IMR-90 (cell line): Measurements from ENCODE around the gene ZGRF1. TPM values are rescaled to one million over a fixed set of nuclear protein-coding genes. Genes with fewer than 3 reads are reported as not detected.

Experiments
- ATAC-seq: fragments of 200-7000 bp; cut with Tn5 transposase; 2 replicates; pipeline ENCODE4 v1.9.1; 2020; ENCODE audit warnings: low read depth, mild to moderate bottlenecking, moderate library complexity
- BruUV-seq: library from RNA; stranded (reverse); fragments of 400-500 nt; replicated peaks from 2 replicates; lab custom pipeline; 2021; lab: Mats Ljungman, UMichigan
- CTCF ChIA-PET: fragments of 300-600 bp; formaldehyde crosslinking; extraction: SDS; loops from one replicate; lab custom pipeline; 2021; ENCODE audit warnings: antibody characterized with exemption; lab: Yijun Ruan, JAX
- POLR2A ChIA-PET: fragments of 300-600 bp; sonication (Branson Sonifier 250); formaldehyde crosslinking; loops from one replicate; lab custom pipeline; 2022; ENCODE audit warnings: antibody characterized with exemption; ENCODE audit not compliant: unreplicated experiment; lab: Charles Lee
- DNase-seq: peaks from one replicate; pipeline ENCODE4 v3.0.0; 2013
- H2AFZ ChIP-seq: replicated peaks from 2 replicates; pipeline ENCODE3; 2013; ENCODE audit warnings: low read length, mild to moderate bottlenecking; ENCODE audit not compliant: poor library complexity
- H2AK5ac ChIP-seq: 2 replicates; pipeline ENCODE4 v1.6.1; 2013; ENCODE audit warnings: low read depth, low read length, inconsistent platforms
- H2AK9ac ChIP-seq: replicated peaks from 2 replicates; pipeline ENCODE3; 2013; ENCODE audit warnings: mild to moderate bottlenecking, low read depth, low read length, moderate library complexity; ENCODE audit not compliant: poor library complexity
- H2BK120ac ChIP-seq: 2 replicates; pipeline ENCODE4 v1.6.1; 2013; ENCODE audit warnings: low read depth, low read length, inconsistent platforms
- H2BK15ac ChIP-seq: 3 replicates; pipeline ENCODE4 v1.6.1; 2013; ENCODE audit warnings: low read depth, low read length, inconsistent platforms
- H2BK20ac ChIP-seq: 2 replicates; pipeline ENCODE4 v1.6.1; 2013; ENCODE audit warnings: low read depth, mild to moderate bottlenecking, inconsistent platforms, low read length, moderate library complexity
- H2BK5ac ChIP-seq: 2 replicates; pipeline ENCODE4 v1.6.1; 2013; ENCODE audit warnings: mild to moderate bottlenecking, low read depth, low read length, inconsistent platforms; ENCODE audit not compliant: poor library complexity, severe bottlenecking
- H3K14ac ChIP-seq: replicated peaks from 2 replicates; pipeline ENCODE4 v1.6.1; 2013; ENCODE audit warnings: low read depth, low read length, inconsistent platforms
- H3K18ac ChIP-seq: 2 replicates; pipeline ENCODE4 v1.6.1; 2013; ENCODE audit warnings: low read depth, low read length, control low read depth
- H3K23ac ChIP-seq: 2 replicates; pipeline ENCODE4 v1.6.1; 2013; ENCODE audit warnings: low read depth, low read length, inconsistent platforms
- H3K27ac ChIP-seq: 2 replicates; pipeline ENCODE4 v1.5.1; 2013; ENCODE audit warnings: mild to moderate bottlenecking, control low read depth, low read length; ENCODE audit not compliant: insufficient read depth
- H3K27me3 ChIP-seq: 2 replicates; pipeline ENCODE4 v1.6.1; 2013; ENCODE audit warnings: low read length; ENCODE audit not compliant: control insufficient read depth, insufficient read depth
- H3K36me3 ChIP-seq: 2 replicates; pipeline ENCODE4 v1.6.1; 2013; ENCODE audit warnings: low read length, mixed read lengths; ENCODE audit not compliant: control insufficient read depth, insufficient read depth
- H3K4ac ChIP-seq: 2 replicates; pipeline ENCODE4 v1.6.1; 2013; ENCODE audit warnings: low read depth, low read length, inconsistent platforms
- H3K4me1 ChIP-seq: 2 replicates; pipeline ENCODE4 v1.6.1; 2013; ENCODE audit warnings: low read length, mixed read lengths; ENCODE audit not compliant: control insufficient read depth, insufficient read depth
- H3K4me2 ChIP-seq: 2 replicates; pipeline ENCODE4 v1.6.1; 2013; ENCODE audit warnings: low read depth, mild to moderate bottlenecking, control low read depth, low read length, moderate library complexity
- H3K4me3 ChIP-seq: 2 replicates; pipeline ENCODE4 v1.5.1; 2013; ENCODE audit warnings: low read depth, mild to moderate bottlenecking, control low read depth, low read length, moderate library complexity; ENCODE audit not compliant: insufficient read depth
- H3K56ac ChIP-seq: 2 replicates; pipeline ENCODE4 v1.6.1; 2013; ENCODE audit warnings: low read length, inconsistent platforms; ENCODE audit not compliant: insufficient read depth; ENCODE audit errors: extremely low read depth
- H3K79me1 ChIP-seq, 2 experiments: 2 replicates each; pipeline ENCODE4 v1.6.1; 2013; ENCODE audit warnings: low read length in 2 of 2, inconsistent platforms in 1 of 2, low read depth in 1 of 2
- H3K9ac ChIP-seq: 2 replicates; pipeline ENCODE4 v1.6.1; 2013; ENCODE audit warnings: low read depth, low read length, control low read depth
- H3K9me1 ChIP-seq: 2 replicates; pipeline ENCODE4 v1.6.1; 2013; ENCODE audit warnings: low read length, inconsistent platforms; ENCODE audit not compliant: insufficient read depth
- H3K9me3 ChIP-seq: 2 replicates; pipeline ENCODE4 v1.6.1; 2013; ENCODE audit warnings: low read length; ENCODE audit not compliant: control insufficient read depth, insufficient read depth
- H4K20me1 ChIP-seq: 2 replicates; pipeline ENCODE4 v1.6.1; 2013; ENCODE audit warnings: low read length, inconsistent platforms; ENCODE audit not compliant: insufficient read depth
- H4K5ac ChIP-seq: 2 replicates; pipeline ENCODE4 v1.6.1; 2013; ENCODE audit warnings: mild to moderate bottlenecking, low read depth, low read length, control low read depth
- H4K8ac ChIP-seq, 2 experiments: 2 replicates each; pipeline ENCODE4 v1.6.1; 2013; ENCODE audit warnings: low read depth in 2 of 2, low read length in 2 of 2, control low read depth in 1 of 2, inconsistent platforms in 1 of 2
- H4K91ac ChIP-seq: 2 replicates; pipeline ENCODE4 v1.6.1; 2013; ENCODE audit warnings: low read depth, low read length, inconsistent platforms; ENCODE audit not compliant: insufficient read depth
- CTCF ChIP-seq: conservative IDR thresholded peaks from 2 replicates; pipeline ENCODE4 v1.5.1; 2012; ENCODE audit warnings: mild to moderate bottlenecking, low read depth, low read length, improper control_type of control experiment
- FOS ChIP-seq: fragments of 150-350 bp; IDR thresholded peaks from 2 replicates; pipeline ENCODE4 v1.6.1; 2016; ENCODE audit warnings: low read depth, low read length
- MXI1 ChIP-seq: IDR thresholded peaks from 2 replicates; pipeline ENCODE4 v1.6.1; 2012; ENCODE audit warnings: low read depth, mild to moderate bottlenecking, low read length, moderate library complexity, borderline replicate concordance
- RAD21 ChIP-seq: IDR thresholded peaks from 2 replicates; pipeline ENCODE4 v1.6.1; 2012; ENCODE audit warnings: low read length, improper control_type of control experiment
- RCOR1 ChIP-seq: IDR thresholded peaks from 2 replicates; pipeline ENCODE4 v1.6.1; 2012; ENCODE audit warnings: mild to moderate bottlenecking, low read length, improper control_type of control experiment; ENCODE audit not compliant: insufficient replicate concordance
- RFX5 ChIP-seq: IDR thresholded peaks from 2 replicates; pipeline ENCODE4 v1.8.0; 2012; ENCODE audit warnings: low read depth, mild to moderate bottlenecking, low read length, moderate library complexity
- WGBS, 2 experiments: methylation state at CpG; one replicate each; pipeline versions ENCODE4 v1.1.5 to v1.1.7; 2013; ENCODE audit warnings: missing lambda C conversion rate in 2 of 2; ENCODE audit not compliant: insufficient read length in 1 of 2; ENCODE audit errors: extremely low coverage in 2 of 2; 5-methylcytosine and 5-hydroxymethylcytosine counted together
- dilution Hi-C: fragments of 300-500 bp; cut with HindIII; formaldehyde crosslinking; loops from one replicate; pipeline ENCODE4 v1.14.3; 2018; ENCODE audit warnings: low sequenced_read_pairs; ENCODE audit not compliant: unreplicated experiment
- in situ Hi-C: fragments of 300-500 bp; cut with MboI; formaldehyde crosslinking; loops from 3 replicates; pipeline ENCODE4 v1.14.3; 2019; ENCODE audit warnings: low sequenced_read_pairs, inconsistent platforms, mixed read lengths
- intact Hi-C: fragments of 100-400 bp; cut with micrococcal nuclease; formaldehyde crosslinking; loops from 2 replicates; pipeline ENCODE4 v1.10.0; 2022
- polyA plus RNA-seq, 3 experiments: library from polyadenylated mRNA; depleted of rRNA; stranded (reverse); fragments of >200 nt; gene quantifications; 2 replicates each; pipeline ENCODE4 v1.2.3, GENCODE V29; 2012; ENCODE audit warnings: low replicate concordance in 1 of 3
- total RNA-seq: library from RNA; depleted of rRNA; stranded (reverse); fragments of >200 nt; gene quantifications from 2 replicates; pipeline ENCODE4 v1.2.3, GENCODE V29; 2012

ZGRF1 gene
- total and polyA plus RNA-seq, 2 of the 4 experiments (the other 2 are of a cell fraction), result 2.8 to 5.6 TPM

- BruUV-seq, result no TSS peak
- no peak overlapping the region for H2AK9ac ChIP-seq
- H3K36me3 ChIP-seq, result no peaks in the 10 kb centered on the region
- no peaks in the 10 kb centered on the region for H3K9me3 ChIP-seq
- H3K27ac ChIP-seq, result no peak overlapping the region
- H3K4me2 ChIP-seq, result no peak overlapping the region
- no peaks in the 10 kb centered on the region for H4K20me1 ChIP-seq
- no peak overlapping the region for H2BK5ac ChIP-seq
- intact Hi-C loops, result no loop called here
- H3K9ac ChIP-seq, result no peak overlapping the region
- DNase-seq (no peak), ATAC-seq (no peak)
- H2AK5ac ChIP-seq, result no peak overlapping the region
- no peaks in the 10 kb centered on the region for H3K79me1 ChIP-seq
- no peak overlapping the region for H2BK120ac ChIP-seq
- ChIA-PET CTCF (interaction anchor here (0.7 kb wide), 1 partner anchor 206 kb away, joined by 3 read pairs; no protein-coding TSS in a partner anchor), POLR2A (no interaction called here)
- no peak overlapping the region for H2BK15ac ChIP-seq
- in situ Hi-C loops, result no loop called here
- no peak overlapping the region for H3K56ac ChIP-seq
- H2AFZ ChIP-seq, result no peak overlapping the region
- H4K8ac ChIP-seq, result no peak overlapping the region
- dilution Hi-C loops, result no loop called here
- H3K4me3 ChIP-seq, result no peak overlapping the region
- no peaks in the 10 kb centered on the region for H3K9me1 ChIP-seq
- WGBS, 2 experiments, result no CpG with 5 or more reads among the region's 1 CpG
- no peak overlapping the region for H3K23ac ChIP-seq
- H3K27me3 ChIP-seq, result no peaks in the 10 kb centered on the region
- H2BK20ac ChIP-seq, result no peak overlapping the region
- TF ChIP-seq MXI1 (no peak), RAD21 (no peak), FOS (no peak), RCOR1 (no peak), RFX5 (no peak), CTCF (no peak)
- H3K4ac ChIP-seq, result no peak overlapping the region
- no peaks in the 10 kb centered on the region for H3K4me1 ChIP-seq
- no peak overlapping the region for H4K91ac ChIP-seq
- H4K5ac ChIP-seq, result no peak overlapping the region
- H3K18ac ChIP-seq, result no peak overlapping the region
- H3K14ac ChIP-seq, result no peak overlapping the region
Observed at GRCh38 chr4:112673686-112674085, 37.0 kb upstream of the ZGRF1 start.
